Measurements from ENCODE around the gene NRIP1.

GRCh38 chr21:15031790-15032357 is 32.9 kb downstream of the NRIP1 start:
- TF ChIP-seq ZNF277 (CRISPR knock-in tag; IDR thresholded peaks at IDR 0.05; ENCODE audit: borderline replicate concordance): no peak
- TF ChIP-seq ATF3 (IDR thresholded peaks at IDR 0.05): no peak
- TF ChIP-seq ATF3 (CRISPR knock-in tag; conservative IDR thresholded peaks at IDR 0.05): no peak
- no peak for TF ChIP-seq ERF (CRISPR knock-in tag; IDR thresholded peaks at IDR 0.05)
- TF ChIP-seq TAF1 (IDR thresholded peaks at IDR 0.05; ENCODE audit: control insufficient read depth, extremely low read depth, insufficient read depth, low read length, severe bottlenecking): no peak
- no peak for TF ChIP-seq HNRNPK (IDR thresholded peaks at IDR 0.05; ENCODE audit: low read depth, low read length, poor library complexity, severe bottlenecking)
- TF ChIP-seq CTCF (IDR thresholded peaks at IDR 0.05 in 2 of 3, conservative IDR thresholded peaks at IDR 0.05 in 1 of 3; ENCODE audit: insufficient read depth in 2 of 3, low read depth in 1 of 3, low read length in 3 of 3): no peak
- no peak for TF ChIP-seq ZFP30 (CRISPR knock-in tag; IDR thresholded peaks at IDR 0.05; ENCODE audit: borderline replicate concordance)
- no peak for TF ChIP-seq PBX2 (CRISPR knock-in tag; IDR thresholded peaks at IDR 0.05; ENCODE audit: low read depth)
- no peak for TF ChIP-seq PBX2 (tag; conservative IDR thresholded peaks at IDR 0.05; ENCODE audit: low read depth)
- TF ChIP-seq USF1 (CRISPR knock-in tag; IDR thresholded peaks at IDR 0.05): no peak
- no peak for TF ChIP-seq SRF (CRISPR knock-in tag; IDR thresholded peaks at IDR 0.05)
- no peak for TF ChIP-seq ZNF644 (tag; IDR thresholded peaks at IDR 0.05; ENCODE audit: low read depth)
- TF ChIP-seq POLR2A (conservative IDR thresholded peaks at IDR 0.05): no peak

All from K562 (cell line).